ENCODE data around the gene SPAG17.
A peak's percentile ranks its signal among the peaks of the same experiment; 100 is the strongest.

The SPAG17 gene

DNA sequence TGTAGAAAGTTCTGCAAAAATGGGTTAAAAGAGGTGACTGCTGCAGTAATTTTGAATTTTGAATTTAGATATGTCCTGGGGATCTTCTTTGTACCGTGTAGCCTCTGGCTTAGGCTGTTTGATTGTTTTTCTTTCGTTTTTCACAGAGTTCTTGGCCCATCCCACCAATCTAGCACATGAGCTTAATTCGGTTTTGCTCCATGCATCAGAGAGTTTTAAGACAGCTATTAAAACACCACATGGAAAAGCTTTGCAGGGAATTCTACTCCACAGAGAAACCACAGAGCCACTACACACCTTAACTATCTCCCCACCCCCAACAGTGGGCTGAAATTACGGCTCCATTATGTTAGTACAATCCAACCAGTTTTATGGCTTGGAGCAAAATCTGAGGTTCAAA, 25.5 kb downstream of the SPAG17 start:
- no peak for DNase-seq

DNA sequence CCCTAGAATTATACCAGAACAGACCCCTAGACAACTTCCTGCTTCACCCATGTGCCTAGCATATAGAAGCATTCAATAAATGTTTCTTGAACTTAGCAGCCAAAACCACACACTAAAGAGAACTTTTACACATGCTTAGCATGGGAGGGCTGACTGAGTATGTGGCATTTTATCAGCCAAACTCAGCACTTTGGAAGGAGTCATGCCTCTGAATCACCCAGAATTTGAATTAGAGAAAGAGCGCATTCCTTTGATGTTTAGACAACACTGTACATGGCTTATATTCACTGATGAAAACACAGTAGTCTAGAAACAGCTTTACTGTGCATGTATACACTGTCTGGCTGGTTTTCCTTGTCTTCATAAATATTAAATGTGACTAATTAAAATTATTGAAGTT, 26.1 kb downstream of the SPAG17 start:
- no peak for DNase-seq

DNA sequence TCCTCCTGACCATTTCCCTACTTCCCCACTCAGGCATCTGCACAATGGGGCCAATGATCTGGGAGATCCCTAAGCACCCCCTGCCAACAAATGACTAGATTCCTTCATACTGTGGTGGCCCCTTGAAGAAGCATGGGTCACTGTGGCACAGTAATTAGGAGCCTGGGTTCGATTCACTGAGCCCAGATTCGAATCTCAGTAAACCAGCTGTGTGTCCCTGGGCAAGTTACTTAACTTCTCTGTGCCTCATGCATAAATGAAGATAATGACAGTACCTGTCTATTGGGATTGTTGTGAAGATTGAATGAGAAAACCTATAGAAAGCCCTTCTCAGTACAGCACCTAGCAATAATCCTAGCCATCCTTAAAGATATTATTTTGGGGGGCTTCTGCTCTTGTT, 27.5 kb downstream of the SPAG17 start:
- DNase-seq: no peak

DNA sequence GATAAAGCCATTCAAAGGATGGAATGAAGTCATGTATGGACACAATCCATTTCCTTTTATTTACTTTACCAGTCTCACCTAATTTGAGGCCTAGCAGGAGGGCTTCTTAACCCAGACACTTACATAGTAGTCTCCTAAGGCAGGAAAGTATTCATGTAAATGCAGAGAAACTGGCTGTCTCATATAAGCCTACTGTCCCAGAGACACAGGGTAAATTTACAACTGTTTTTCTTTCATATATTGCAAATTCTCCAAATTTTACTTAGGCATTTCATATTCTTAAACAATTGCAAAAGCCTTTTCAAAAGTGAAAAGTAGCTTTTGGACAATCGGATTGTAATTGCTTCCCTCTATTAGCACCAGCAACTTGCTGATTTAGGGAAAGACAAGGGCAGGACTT, 29.9 kb downstream of the SPAG17 start:
- no peak for DNase-seq

DNA sequence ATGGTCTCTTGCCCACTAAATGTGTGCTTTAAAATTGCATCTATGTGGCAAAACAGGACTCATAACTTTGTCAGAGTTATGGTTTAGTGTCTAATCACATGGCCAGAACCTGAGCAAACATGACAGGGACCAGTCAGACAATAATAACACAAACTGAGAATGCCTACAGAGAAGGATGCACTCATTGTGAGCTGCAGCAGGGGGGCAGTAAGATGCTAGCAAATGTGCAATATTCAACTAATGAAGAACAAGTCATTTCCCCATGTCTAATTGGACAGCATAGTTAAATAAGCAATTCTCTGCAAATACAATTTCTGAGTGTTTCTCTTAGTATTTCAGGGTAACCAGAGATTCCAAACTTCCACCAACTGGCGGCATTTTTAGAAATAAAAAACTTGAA, 30.8 kb downstream of the SPAG17 start:
- no peak for DNase-seq

DNA sequence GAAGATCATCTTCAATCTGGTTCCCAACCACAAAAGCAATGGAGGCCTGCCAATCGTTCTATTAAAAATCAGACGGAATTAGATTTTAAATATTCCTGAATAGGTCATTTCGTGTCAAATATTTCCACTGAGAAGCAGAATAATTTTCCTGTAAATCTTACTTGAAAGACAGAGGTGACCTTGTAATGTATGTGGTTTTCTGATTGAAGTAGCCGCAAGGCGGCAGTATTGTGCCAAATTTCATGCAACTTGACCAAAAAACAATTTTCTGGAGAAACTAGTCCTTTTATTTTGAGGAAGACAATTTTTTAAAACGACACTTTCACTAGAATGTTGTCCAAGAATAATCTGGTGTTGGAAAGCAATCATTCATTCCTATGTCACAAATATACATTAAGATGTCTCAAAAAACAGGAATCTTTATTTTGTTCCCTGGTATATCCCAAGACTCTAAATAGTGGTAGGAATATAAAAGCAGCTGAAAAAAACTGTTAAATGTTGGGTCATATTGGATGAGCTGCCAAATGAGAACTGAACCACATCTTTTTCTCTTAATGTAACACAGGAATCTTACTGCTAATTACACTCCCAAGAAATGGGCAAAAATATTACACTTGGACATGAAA, 33.6 kb downstream of the SPAG17 start:
- DNase-seq: peak; percentile 68 to 73 (median 73)

DNA sequence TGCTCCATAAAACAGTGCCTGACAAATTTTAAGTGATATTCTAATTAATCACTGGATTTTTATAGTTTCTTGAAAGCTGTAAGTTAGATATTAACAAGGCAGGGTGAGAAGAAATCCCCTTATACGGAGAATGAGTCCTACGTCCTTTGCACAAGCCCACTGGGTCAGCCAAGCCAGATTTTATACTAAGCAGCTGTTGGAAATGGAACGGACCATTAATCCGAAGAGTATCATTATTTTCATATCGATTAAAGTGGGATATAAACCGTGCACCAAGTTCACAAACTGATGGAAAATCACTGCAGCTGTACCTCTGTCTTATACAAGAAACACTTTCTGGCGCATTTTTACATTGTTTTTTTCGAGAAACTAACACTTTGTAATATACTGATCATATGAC, 35.2 kb downstream of the SPAG17 start:
- no peak for DNase-seq

DNA sequence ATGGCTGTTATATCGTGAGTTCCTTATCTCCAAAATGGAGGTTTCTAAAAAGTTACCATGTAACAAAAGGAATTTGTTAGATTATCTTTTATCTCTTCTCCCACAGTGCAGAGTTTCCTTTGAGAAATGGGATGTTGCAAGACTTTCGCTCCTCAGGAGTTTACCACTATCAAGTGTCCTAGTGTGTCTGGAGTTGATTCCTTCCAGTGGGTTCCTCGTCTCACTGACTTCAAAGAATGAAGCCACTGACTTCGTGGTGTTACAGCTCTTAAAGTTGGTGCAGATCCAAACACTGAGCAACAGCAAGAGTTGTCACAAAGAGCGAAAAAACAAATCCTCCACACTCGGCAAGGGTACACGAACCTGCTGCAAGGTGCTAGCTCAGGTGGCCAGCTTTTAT, 37.0 kb downstream of the SPAG17 start:
- no peak for DNase-seq

DNA sequence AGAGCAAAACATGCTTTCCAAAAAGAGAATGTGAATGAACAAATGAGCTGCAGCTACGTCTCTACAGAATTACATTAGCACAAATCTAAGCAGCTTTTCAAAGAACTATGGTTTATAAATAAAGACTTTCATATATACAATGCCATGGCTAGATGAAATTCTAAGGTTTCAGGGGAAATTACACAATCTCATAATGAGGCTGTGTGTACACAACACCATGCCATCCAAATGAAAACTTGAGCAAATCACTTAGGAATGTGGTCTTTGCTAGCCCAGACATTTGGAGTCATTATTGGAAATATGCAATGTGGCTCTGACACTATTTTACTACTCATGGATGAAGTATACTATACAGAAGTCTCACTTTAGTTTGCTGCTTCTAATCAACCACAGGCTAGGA, 37.5 kb downstream of the SPAG17 start:
- DNase-seq: no peak

DNA sequence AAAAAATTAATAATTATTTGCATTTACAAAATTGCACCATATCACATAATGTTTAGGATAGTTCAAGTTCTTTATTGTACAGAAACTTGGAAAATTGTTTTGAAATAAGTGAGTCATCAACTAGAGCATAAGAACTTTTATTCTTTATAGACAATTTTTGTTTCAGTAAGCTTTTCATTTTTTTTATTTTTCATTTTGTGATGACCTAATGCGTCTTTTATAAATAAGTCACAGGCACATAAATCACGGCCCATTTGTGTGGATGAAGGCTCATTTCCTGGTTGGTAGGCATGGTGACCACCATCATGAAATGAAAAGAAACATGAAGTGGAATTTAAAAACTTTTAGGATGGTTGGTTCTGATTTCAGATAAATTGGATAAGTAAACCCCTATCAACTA, 39.3 kb downstream of the SPAG17 start:
- no peak for DNase-seq

DNA sequence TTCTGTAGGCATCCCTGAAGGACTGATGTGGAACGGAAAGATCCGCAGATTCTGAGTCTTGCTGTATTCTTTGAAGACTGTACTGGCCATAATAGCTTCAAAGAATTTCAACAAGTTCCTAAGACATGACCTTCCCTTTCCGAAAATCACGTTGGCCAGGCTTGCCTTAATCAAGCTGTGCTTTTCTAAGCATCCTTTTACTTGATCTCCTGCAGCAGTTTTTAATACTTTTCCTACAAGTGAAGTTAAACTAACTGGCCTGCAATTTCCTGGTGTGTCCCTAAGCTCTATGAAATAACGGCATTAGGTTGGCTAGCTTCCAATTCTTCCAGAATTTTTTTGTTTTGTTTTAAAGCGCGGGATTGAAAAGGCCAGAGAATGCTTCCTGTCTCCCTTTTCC, 40.3 kb downstream of the SPAG17 start:
- no peak for DNase-seq

DNA sequence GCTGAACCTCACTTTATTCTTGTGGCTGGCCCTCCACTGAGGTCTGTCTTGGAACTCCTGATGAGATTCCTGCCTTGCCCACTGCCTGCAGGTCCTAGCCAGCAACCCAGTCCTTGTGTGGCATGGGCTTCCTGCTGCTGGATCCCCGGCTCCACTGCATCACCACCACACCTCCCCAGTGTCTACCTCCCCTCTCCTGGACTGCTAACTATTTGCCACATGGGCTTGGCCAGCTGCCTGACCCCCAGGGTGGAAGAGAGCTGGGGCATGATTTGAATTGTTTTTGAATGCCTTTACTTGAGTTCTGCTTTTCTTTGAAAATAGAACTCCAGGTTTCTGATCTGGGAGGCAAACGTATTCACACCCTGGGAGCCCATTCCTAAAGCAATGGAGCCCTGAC, 41.2 kb downstream of the SPAG17 start:
- no peak for DNase-seq

DNA sequence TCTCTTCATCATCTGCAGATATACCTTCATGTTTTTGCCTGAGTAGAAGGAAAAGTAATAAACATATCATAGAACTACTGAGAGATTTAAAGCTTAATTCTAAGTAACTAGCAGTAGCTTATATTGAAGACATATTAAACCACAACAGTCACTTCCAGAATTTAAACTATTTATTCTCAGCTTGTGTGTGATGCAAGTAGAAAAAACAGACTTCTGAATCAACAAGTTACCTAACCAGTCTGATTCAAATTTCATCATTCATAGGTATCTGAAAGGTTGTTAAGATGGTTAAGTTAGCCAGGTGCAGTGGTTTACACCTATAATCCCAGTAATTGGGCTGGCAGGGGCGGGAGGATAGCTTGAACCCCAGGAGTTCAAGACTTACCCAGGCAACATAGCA, 41.9 kb downstream of the SPAG17 start:
- no peak for DNase-seq

DNA sequence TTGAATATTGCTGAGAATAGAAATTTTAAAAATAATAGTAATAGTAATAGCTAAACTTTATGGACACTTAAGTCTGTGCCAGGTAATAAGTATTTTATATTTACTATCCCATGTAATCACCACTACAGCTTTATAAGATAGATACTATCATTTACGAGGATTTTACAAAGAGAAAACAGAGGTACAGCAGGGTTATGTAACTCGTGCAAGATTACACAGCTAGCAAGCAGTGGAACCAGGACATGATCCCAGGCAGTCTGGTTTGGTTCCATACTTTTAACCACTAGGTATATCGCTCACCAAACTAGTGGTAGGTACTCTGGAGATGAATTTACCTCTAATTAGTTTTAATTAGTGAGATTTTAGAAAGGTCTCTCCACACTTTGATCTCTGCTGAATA, 42.5 kb downstream of the SPAG17 start:
- DNase-seq: no peak

DNA sequence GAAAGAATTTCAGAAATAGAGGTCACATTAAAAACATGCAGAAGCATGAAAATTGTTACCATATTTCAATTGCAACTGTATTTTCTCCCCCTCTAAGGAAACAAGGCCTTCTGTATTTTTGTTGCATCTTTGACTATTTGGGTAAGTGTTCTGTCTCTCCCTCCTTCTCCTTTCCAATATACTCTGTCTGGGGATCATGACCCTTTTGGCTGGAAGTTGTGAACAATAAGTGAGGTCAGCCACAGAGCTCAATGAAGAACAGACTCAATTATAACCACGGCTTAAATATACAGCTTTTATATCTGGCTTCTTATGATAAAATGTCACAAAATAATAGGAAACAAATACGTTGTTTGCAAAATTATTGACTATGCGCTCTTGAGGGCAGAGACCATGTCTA, 47.1 kb downstream of the SPAG17 start:
- no peak for DNase-seq

DNA sequence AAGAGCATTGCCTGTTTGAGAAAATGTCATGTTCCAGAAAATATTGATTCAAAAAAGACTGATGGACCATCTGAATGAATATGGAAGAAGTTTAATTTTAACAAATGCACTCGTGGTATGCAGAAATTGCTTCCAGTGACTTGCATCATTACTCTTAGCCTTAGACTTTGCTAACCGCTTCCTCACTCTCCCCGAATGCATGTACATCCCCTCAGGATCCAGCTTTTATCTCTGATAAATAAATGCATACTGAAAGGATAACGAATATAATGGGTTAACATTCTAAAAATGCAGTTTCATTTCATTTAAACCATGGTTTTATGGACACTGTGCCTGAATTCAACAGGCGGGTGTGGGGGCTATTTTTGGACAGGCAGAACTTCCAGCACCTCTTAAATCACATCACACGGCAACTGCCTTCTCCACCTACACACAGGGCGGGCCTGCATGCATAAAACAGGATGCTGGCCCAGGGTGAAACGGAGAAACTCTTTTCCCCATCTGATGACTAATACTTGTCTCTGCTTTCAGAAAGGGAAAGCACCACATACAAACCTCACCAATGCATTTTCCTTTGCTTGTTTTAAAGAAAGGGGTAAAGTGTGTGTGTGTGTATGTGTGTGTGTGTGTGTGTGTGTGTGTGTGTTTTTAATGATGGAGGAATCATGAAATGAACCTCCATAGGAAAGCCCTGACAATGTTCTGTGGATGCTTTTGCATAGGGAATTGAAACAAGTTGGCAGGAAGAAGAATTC, 48.7 kb downstream of the SPAG17 start:
- DNase-seq: peak; percentile 75 to 83 (median 79)

DNA sequence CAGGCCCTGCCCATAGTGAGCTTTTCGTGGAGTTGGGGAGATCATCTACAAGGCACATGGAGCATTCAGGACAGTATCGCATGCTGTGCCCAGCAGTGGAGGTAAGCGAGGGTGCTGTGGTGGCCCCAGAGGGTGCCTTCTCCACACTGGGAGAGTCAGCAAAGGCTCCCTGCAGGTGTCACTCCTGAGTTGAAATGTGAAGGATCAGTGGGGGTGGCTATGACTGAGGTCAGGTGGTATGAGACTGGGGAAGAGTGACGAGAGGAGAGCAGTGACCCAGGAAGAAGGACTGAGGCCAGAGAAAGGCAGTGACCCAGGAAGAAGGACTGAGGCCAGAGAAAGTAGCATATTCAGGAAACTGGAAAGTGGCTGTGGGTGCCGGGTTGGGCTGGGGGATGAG, 53.0 kb downstream of the SPAG17 start:
- DNase-seq: no peak

DNA sequence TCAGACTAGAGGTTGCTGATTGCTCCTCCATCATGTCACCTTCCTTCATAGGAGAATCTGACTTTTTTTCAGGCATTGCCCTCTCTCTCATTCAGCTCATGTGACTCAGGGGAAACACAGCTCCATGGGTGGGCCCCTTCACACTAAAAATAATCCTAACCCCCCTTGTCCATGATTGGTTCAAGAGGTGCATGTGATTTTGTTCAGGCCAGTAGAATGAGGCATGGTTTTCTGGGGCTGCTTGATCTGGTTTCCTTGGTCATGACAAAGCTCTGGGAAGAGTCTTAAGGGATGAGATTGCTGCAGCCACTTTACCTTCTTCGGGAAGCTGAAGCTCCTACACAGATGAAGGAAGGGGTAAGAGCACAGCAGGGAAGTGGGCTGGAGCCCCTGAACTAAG, 56.3 kb downstream of the SPAG17 start:
- DNase-seq: no peak

DNA sequence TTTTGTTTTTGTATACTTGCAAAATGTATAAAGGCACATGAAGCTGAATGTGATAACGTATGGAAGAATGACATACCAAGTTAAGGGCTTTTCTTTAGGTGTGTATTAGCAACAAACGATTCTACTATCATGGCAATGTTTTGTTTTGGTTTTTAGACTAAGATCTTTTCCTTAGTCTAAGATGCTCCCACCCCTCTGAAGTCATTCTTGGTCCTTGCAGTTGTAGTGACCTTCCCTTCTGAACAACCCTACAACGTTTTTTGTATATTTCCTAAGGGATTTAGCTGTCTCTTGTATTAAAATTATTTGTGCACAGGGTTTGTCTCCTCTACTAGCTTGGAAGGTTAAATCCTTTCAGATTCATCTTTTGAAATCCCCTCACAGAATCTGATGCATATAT, 61.0 kb downstream of the SPAG17 start:
- no peak for DNase-seq

DNA sequence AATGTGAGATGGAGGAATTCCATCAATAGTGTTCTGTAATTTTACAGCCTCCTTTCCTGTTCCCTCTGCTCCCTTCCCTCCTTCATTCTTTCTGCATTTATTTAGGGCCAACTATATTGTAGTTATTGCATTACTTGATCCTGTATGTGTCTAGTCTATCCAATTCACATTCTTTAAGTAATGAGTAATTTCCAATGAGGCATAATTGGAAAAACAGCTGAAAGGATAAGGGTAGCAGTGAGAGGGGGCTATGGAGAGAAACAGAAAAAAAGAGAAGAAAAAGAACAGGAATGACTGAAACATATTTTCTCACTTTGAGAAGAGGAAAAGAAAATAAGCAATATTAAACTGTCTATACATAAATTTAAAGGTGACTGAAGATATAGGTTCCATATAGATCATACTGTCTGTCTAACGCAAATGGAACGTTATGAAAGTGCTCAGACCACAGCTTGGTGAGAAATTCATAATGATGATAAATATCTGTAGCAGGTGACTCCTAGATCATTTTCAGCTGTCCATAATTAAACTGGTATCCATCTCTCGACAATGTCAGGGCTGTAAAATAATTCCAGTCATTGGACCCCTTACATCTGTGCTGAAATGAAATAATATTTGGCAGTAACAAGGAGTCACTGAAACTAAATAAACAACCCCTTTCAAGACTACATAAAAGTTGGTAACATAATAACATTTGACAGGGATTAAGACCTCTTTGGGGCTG, 61.8 kb downstream of the SPAG17 start:
- no peak for DNase-seq

DNA sequence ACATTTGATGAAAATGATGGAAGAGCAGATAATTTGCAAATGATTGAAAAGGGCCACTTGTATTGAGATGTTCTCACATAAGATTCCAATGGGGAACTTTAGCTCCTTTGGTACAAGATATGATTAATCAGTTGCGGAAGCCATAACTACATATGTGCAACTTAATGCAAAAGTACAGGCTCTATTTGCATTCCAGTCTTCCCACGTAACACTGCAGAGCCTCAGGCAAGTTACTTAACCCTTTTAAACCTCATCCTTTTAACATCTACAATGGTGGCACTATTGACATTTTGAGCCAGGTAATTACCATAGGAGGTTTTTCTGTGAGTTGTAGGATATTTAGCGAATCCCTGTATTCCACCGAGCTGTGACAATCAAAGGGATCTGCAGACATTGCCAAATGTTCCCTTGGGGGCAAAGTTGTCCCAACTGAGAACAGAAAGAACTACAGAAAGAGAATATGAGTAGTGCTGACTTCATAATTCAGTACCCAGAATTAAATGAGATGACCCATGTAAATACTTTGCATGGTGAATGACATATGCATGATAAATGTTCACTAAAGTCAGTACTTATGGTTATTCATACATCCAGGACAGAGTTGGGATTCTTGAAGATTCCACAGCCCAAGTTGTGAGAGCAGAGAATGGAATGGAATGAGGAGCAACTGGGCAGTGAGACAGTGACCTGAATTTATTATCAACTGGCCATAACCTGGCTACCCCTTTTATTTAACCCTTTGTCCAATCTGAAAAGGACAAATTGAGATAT, 62.6 kb downstream of the SPAG17 start:
- DNase-seq: no peak

DNA sequence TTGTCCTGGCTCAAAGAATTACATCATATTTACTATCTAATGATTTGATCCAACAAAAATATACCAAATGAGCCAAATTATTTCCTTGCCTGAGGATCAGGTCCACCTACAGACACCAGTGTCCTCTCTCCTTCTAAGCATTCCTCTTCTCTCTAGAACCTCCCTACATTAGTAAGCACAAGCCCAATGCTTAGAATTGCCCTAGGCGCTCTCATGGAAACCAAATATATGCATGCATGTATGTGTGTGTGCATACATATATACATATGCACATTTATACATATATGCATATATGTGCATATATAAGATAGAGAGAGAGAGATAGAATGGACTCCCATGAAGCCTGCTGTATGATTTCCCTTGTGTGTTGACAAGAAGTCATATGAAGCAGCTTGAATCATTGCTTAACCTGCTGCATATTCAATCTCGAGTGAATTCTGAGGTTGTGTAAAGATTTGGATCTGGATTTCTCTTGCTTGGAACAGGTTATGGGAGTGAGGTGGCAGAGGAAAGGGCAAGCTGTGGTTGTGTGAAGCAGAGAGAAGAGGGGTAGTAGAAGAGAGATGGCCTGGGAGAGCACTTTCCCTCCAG, 66.1 kb downstream of the SPAG17 start:
- no peak for DNase-seq

DNA sequence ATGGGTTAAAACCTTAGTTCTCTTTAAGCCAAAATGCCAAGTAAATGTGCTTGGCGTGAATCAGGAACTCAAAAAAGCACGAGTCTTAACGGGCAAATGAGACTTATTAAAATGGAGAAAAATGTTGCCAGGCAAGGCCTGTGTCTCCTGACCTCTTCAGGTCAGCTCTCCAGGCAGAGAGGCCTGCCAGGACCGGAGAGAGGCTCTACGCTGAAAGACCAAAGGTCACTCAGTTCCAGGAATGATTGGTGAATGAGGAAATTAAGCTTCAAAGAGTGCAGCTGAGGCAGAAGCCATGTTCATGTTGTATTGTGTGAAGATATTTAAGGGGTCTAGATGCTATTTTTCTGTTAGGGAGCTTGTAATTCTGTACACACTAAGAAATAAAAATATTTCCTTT, 66.6 kb downstream of the SPAG17 start:
- DNase-seq: no peak
